Measurements from ENCODE around the gene BARX1. TPM values are rescaled to one million over a fixed set of nuclear protein-coding genes. Genes with fewer than 3 reads are reported as not detected.
A peak's percentile ranks its signal among the peaks of the same experiment; 100 is the strongest.

BARX1 gene
- polyA plus RNA-seq, 1 donor from 2014 or later: not detected

GRCh38 chr9:93945400-93946337 is 9.5 kb downstream of the BARX1 start:
- no peaks in the 10 kb centered on the region for H3K9me2 ChIP-seq (ENCODE audit: insufficient read depth, low read length)
- peaks cover 3% of the 10 kb centered on the region for H3K9me3 ChIP-seq (ENCODE audit: low read length)
- no peaks in the 10 kb centered on the region for H4K20me1 ChIP-seq (ENCODE audit: insufficient read depth)
- H3F3A ChIP-seq (ENCODE audit: insufficient read depth, low read length, poor library complexity, severe bottlenecking): no peaks in the 10 kb centered on the region
- H3K79me2 ChIP-seq (replicated peaks; ENCODE audit: insufficient read depth, low read length): no peaks in the 10 kb centered on the region
- peak overlapping the region; percentile 25 for H3K4me2 ChIP-seq (ENCODE audit: low read length)
- H3K27me3 ChIP-seq (ENCODE audit: insufficient read depth, low read depth, low read length): peaks cover 68% of the 10 kb centered on the region
- no peak overlapping the region for H3K27ac ChIP-seq (ENCODE audit: low read length)
- H2AFZ ChIP-seq (ENCODE audit: low read depth, low read length): no peak overlapping the region
- H3K9ac ChIP-seq (ENCODE audit: low read length): peak overlapping the region; percentile 38
- H3K4me3 ChIP-seq (ENCODE audit: low read length): peak overlapping the region; percentile 69
- H3K36me3 ChIP-seq (ENCODE audit: insufficient read depth, low read length): no peaks in the 10 kb centered on the region
- TF ChIP-seq POLR2AphosphoS5 (IDR thresholded peaks at IDR 0.05) (peak; percentile 35), CTCF (IDR thresholded peaks at IDR 0.05; ENCODE audit: poor library complexity, severe bottlenecking) (no peak)

GRCh38 chr9:93944011-93944410 is 11.1 kb downstream of the BARX1 start:
- Histone ChIP-seq H3K27ac (ENCODE audit: low read length) (no peak overlapping the region), H3K9me2 (ENCODE audit: insufficient read depth, low read length) (no peaks in the 10 kb centered on the region), H4K20me1 (ENCODE audit: insufficient read depth) (no peaks in the 10 kb centered on the region), H3F3A (ENCODE audit: insufficient read depth, low read length, poor library complexity, severe bottlenecking) (no peaks in the 10 kb centered on the region), H3K27me3 (ENCODE audit: insufficient read depth, low read depth, low read length) (peaks cover 53% of the 10 kb centered on the region), H3K9ac (ENCODE audit: low read length) (no peak overlapping the region), H3K79me2 (replicated peaks; ENCODE audit: insufficient read depth, low read length) (no peaks in the 10 kb centered on the region), H3K4me2 (ENCODE audit: low read length) (no peak overlapping the region), H2AFZ (ENCODE audit: low read depth, low read length) (no peak overlapping the region), H3K9me3 (ENCODE audit: low read length) (no peaks in the 10 kb centered on the region), H3K4me3 (ENCODE audit: low read length) (no peak overlapping the region), H3K36me3 (ENCODE audit: insufficient read depth, low read length) (no peaks in the 10 kb centered on the region)
- no peak for TF ChIP-seq SMC3 (conservative IDR thresholded peaks at IDR 0.05; ENCODE audit: poor library complexity)
- TF ChIP-seq REST (IDR thresholded peaks at IDR 0.05; ENCODE audit: borderline replicate concordance): no peak
- TF ChIP-seq MXI1 (conservative IDR thresholded peaks at IDR 0.05; ENCODE audit: poor library complexity, severe bottlenecking): no peak
- no peak for TF ChIP-seq EP300 (conservative IDR thresholded peaks at IDR 0.05; ENCODE audit: poor library complexity, severe bottlenecking)
- TF ChIP-seq EZH2 (IDR thresholded peaks at IDR 0.05; ENCODE audit: borderline replicate concordance, insufficient read depth, low read length, poor library complexity, severe bottlenecking): no peak
- TF ChIP-seq TAF1 (IDR thresholded peaks at IDR 0.05; ENCODE audit: low read depth): no peak
- no peak for TF ChIP-seq POLR2AphosphoS5 (IDR thresholded peaks at IDR 0.05)
- no peak for TF ChIP-seq RAD21 (conservative IDR thresholded peaks at IDR 0.05)
- no peak for TF ChIP-seq CTCF (IDR thresholded peaks at IDR 0.05; ENCODE audit: poor library complexity, severe bottlenecking)

Measured in neural cell (in vitro differentiated cells).